GM19239 (cell line): ENCODE measurements around the gene MGAT5B.
A peak's percentile ranks its signal among the peaks of the same experiment; 100 is the strongest.
"Not testable (repeated sequence)": the region's sequence is repeated elsewhere in the genome, so short reads cannot be mapped to it uniquely, and the experiment has no call there.

Experiments used
- DNase-seq: peaks from one replicate; pipeline ENCODE4 v3.0.0; 2011; ENCODE audit warnings: low spot score; ENCODE audit not compliant: insufficient read length
- FAIRE-seq: peaks from 2 replicates; lab custom pipeline; 2011; peaks lifted over from hg19 to GRCh38; lab: Jason Lieb, UNC

MGAT5B gene

DNA sequence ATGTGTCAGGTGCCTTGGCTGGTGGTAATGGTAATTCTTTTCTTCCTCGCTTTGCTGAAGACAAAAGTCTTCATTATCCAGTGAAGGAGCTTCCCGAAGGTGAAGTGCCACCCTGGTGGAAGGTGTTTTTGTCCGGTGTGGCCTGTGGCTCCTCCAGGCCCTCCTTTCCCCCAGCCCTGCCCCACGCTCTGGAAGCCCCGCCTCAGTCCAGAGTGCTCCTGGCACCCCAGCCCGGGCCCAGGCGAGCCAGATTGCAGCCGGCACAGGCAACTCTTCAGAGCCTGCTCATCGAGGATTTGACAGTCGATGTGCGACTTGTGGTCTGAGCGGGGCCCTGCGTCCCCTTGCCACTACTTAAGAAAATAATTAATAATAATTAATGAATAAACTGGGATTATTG is 93.7 kb downstream of the MGAT5B start:
- DNase-seq (no peak), FAIRE-seq (no peak)

DNA sequence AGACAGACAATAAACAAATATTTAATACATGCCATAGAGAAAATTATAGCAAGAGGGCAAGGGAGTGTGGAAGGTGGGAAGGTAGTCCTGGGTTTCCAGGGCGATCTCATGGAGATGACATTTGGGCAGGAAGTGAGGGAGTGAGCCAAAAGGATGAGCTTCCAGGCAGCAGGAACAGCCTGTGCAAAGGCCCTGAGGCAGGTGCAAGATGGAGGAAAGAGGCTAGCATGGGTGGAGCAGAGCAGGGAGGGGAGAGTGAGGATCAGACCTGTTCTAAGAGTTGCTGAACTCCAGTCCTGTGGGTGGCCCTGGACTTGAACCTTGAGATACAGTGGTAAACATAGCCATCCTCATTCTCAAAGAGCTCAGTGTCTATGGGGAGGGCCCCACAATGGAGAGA is 94.7 kb downstream of the MGAT5B start:
- DNase-seq (no peak), FAIRE-seq (no peak)

DNA sequence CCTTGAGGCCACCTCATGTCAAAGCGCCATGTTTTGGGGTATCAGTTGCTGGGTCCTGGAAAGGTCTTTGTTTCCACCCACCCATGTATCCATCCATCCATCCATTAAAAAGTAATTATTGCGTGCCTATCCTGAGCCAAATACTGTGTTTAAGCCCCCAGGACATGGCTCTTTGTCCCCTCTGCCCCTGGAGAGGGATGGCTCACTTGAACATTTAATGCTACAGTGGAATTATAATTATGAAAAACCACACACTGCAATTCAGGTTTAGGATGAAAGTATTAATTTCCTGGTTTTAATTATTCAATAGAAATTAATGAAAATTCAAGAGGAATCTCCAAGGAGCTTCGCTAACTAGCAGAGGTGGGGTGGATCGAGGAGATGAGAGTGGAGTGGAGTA is 97.8 kb downstream of the MGAT5B start:
- FAIRE-seq (no peak), DNase-seq (no peak)

GRCh38 chr17:76966486-76967181 is 98.4 kb downstream of the MGAT5B start:
- no peak for FAIRE-seq
- DNase-seq: no peak

DNA sequence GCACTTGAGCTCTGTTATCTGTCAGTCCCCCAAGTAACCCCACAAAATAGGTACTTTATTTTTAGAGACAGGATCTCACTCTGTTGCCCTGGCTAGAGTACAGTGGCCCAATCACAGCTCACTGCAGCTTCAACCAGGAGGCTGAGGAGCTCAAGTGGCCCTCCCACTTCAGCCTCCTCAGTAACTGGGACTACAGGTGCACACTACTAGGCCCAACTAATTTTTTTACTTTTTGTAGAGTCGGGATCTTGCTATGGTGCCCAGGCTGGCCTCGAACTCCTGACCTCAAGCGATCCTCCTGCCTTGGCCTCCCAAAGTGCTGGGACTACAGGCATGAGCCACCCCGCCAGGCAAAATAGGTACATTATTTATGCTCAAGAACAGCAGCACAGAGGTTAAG is 99.6 kb downstream of the MGAT5B start:
- FAIRE-seq (no peak), DNase-seq (no peak)

DNA sequence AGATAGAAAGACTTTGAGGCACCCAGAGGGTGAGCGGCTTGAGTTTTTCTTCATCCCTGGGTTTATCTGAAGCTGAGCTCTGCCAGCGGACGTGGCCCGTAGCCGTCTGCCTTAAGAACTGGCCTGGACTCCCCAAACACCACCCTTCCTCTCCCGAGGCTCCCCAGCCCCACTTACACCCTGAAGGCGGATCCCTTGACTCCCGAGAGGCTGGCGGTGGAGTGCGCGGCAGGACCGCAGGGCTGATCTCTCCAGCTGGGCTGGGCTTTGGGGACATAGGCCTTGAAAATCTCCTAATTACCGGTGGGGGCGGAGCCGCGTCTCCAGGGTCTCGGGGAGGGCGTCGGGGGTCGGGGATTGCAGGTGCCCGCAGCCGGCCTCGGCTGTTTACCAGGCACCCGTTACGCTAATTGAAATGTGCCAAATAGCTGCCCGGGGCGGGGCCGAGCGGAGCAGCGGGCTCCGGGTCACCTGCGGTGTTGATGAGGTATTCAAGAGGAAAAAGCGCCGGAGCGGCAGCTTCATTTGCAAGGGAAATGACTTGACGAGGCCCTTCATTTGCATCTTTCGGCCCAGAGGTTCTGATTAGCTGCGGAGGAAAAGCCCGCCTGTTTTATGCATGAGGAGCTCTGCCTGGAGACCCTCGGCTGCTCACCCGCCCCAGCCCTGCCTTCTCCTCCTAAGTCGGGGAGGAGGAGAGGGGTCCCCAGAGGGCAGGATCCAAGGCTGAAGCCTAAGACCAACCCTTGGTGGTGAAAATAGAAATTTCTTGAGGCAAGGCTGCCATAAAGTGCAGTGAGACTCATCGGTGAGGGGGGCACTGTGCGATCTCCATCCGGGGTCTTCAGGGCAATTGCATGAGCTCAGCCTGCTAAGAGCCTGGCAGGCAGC is 100.7 kb downstream of the MGAT5B start:
- peak; percentile 28 for FAIRE-seq
- peak; percentile 40 for DNase-seq

GRCh38 chr17:76969598-76970172 is 101.5 kb downstream of the MGAT5B start:
- DNase-seq (no peak), FAIRE-seq (no peak)

DNA sequence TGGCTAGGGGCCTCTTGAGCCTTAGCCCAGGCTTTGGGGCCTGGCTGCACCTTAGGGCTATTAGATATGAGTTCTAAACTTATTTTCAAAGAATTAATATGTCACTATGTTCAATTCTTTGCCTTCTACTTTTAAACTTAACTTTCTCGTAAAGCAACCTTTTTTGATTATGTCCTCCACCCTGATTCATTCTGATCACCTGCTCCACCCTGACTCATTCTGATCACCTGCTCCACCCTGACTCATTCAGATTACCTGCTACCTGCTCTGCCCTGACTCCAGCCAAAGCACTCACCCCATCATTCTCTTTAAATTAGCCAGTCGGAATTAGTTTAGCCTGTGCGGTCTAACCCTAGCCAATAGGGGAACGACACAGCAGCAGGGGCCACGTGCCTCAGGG is 102.0 kb downstream of the MGAT5B start:
- DNase-seq, FAIRE-seq: not testable (repeated sequence)

DNA sequence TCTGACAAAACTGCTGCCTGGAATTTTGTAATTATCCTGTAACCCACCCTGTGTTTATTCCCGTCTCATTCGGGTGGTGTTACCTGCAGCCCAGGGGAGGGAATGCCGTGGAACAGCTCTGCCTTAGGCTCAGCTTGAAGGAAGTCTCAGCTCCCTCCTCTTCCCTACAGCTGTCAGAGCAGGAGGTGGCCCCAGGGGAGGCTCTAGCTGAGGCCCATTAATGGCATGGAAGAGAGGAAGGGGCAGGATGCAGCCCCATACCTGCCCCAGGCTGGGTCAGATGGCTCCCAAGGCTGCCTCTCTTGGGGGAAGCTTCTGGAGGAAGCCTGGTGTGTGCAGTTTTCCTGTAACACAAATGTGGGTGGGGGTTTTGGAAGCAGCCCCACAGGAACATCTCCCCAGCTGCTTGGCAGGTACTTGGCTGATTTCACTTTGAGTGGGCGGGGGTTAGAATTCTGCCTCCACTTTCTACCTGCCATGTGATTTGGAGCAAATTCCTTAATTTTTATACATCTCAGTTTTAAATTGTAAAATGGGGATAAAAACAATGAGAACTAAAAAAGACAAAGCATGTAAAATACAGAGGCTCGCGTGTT is 103.9 kb downstream of the MGAT5B start:
- DNase-seq (no peak), FAIRE-seq (no peak)

DNA sequence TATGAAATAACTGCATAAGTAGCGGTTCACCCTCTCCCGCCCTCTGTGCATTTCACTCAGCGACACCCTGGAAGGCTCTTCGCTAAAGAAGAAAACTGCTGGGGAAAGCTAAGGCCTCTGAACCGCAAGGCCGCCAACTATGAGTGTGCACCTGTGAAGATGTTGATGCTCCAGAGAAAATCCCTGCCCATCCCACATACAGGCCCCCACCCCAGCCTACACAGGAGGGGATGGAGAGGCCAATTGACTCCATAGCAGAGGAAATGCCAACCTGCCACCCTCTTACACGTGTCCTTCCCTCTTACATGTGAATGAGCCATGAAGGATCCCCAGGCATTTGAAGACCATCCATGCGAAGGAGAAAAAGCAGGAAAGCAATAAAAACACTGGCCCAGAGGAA is 104.8 kb downstream of the MGAT5B start:
- no peak for FAIRE-seq
- DNase-seq: no peak

- no peak for DNase-seq
- FAIRE-seq: no peak
Observed at GRCh38 chr17:76974721-76975120, 106.5 kb downstream of the MGAT5B start.

DNA sequence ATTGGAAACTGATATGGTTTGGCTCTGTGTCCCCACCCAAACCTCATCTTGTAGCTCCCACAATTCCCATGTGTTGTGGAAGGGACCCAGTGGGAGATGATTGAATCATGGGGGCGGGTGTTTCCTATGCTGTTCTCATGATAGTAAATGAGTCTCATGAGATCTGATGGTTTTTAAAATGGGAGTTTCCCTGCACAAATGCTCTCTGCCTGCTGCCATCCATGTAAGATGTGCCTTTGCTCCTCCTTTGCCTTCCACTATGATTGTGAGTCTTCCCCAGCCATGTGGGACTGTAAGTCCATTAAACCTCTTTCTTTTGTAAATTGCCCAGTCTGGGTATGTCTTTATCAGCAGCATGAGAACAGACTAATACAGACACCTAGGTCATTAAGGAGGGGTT is 109.8 kb downstream of the MGAT5B start:
- not testable (repeated sequence) for FAIRE-seq, DNase-seq

DNA sequence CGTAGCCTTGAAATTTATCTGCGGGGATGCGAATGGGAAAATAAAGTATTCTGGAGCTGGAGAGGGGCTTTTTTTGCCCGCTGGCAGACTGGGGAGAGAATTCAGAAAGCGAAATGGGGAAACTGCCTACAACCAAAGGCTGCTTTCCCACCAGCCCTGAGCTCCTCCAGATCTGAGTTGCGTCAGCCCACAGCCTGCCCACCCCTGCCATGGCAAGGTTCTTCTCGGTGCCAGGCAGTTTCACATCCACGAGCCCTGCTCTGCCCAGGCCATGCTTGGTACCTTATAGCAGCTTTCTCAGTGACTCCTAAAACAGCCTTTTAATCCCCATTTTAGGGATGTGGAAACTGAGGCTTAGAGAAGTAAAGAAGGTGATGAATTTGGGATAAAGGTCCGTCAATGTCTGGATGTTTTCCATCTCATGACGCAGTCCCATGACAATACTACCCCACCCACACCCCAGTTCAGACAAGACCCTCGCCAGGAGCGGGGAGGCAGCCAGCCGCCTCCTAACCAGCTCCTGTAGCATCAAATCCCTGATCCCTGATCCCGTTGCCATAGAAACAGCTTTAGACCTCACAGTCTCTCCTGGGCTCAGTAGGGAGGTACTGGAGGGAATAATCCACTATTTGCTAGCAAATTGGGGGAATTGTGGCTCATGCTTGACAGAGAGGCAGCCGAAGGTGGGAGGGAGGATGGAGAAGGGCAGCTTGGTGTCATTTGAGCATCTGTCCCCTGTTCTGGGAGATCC is 113.5 kb downstream of the MGAT5B start:
- DNase-seq (no peak), FAIRE-seq (no peak)

- FAIRE-seq (no peak), DNase-seq (no peak)
Observed at GRCh38 chr17:76982408-76983074, 114.3 kb downstream of the MGAT5B start.

DNA sequence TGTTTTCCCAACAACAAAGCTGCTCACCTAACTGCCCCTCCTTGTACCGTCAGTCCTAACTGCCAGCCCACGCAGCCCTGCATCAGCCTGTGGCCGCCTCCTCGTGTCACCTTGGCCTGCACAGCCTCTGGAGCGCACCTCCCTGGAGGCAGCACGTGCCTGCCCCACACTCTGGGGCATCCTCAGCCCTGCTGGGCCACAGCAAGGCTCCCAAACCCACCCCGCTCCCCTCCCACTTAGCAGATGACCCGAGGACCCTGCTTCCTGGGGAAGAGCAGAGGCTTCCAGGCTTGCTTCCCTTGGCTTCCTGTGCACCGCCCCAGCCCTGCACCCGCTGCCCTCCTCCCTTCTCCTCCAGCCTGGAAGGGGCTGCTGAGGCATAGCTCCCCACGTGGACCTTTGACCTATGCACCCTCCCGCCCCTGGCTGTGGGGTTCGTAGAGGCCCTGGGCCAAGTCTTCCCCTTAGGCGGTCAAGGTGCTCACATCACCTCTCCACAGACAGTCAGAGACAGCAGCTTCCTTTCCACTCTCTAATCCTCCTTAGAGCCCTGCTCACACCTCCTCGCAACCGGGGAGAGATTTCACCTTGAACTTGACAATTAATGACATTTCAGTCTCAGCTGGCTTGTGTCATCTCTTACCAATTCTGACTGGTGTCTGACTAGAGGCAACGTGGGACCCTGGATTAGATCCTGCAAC is 115.0 kb downstream of the MGAT5B start:
- no peak for DNase-seq
- no peak for FAIRE-seq

GRCh38 chr17:76986365-76986764 is 118.2 kb downstream of the MGAT5B start:
- DNase-seq: no peak
- no peak for FAIRE-seq

- no peak for DNase-seq
- no peak for FAIRE-seq
Observed at GRCh38 chr17:76987486-76988093, 119.4 kb downstream of the MGAT5B start.

GRCh38 chr17:76988796-76989195 is 120.6 kb downstream of the MGAT5B start:
- DNase-seq (no peak), FAIRE-seq (no peak)

DNA sequence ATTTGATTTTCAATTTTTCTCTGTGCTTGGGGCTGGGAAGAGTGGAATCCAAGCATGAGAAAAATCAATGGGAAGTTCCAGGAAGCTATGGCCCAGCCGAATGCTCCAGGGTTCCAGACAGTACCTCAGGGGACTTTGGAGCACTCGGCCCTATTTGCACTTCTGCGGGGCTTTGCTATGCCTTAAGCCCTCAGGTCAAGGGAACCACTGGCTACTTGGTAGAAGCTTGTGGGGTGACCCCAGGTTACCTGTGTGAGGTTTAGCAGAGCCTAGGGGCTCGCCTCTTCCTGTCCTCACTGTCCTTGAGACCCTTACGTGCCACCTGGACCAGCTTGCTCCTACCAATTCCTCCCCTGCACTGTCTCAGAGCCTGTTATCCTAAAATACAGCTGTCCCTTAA is 121.3 kb downstream of the MGAT5B start:
- FAIRE-seq (no peak), DNase-seq (no peak)
